Measurements from ENCODE around the gene DNM2.

- no peak for TF ChIP-seq EZH2phosphoT487 (IDR thresholded peaks at IDR 0.05; ENCODE audit: low read depth)
- TF ChIP-seq, protein P1, sequence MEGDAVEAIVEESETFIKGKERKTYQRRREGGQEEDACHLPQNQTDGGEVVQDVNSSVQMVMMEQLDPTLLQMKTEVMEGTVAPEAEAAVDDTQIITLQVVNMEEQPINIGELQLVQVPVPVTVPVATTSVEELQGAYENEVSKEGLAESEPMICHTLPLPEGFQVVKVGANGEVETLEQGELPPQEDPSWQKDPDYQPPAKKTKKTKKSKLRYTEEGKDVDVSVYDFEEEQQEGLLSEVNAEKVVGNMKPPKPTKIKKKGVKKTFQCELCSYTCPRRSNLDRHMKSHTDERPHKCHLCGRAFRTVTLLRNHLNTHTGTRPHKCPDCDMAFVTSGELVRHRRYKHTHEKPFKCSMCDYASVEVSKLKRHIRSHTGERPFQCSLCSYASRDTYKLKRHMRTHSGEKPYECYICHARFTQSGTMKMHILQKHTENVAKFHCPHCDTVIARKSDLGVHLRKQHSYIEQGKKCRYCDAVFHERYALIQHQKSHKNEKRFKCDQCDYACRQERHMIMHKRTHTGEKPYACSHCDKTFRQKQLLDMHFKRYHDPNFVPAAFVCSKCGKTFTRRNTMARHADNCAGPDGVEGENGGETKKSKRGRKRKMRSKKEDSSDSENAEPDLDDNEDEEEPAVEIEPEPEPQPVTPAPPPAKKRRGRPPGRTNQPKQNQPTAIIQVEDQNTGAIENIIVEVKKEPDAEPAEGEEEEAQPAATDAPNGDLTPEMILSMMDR (IDR thresholded peaks at IDR 0.05; ENCODE audit: low read depth, low read length): no peak
These were observed 34.8 kb upstream of the DNM2 start for GRCh38 chr19:10683064-10683426.

Data from OCI-LY3 (cell line).